WTC11 (cell line): ENCODE measurements around the gene RPA3. TPM values are rescaled to one million over a fixed set of nuclear protein-coding genes. Genes with fewer than 3 reads are reported as not detected.

ENCODE experiments used
- ATAC-seq: fragments of 200-7000 bp; cut with Tn5 transposase; 2 replicates; pipeline ENCODE4 v1.10.0; 2021; ENCODE audit warnings: mild to moderate bottlenecking, moderate library complexity
- CTCF ChIA-PET: fragments of 300-600 bp; sonication (Branson Sonifier 250); formaldehyde crosslinking; loops from one replicate; lab custom pipeline; 2021; ENCODE audit warnings: antibody characterized with exemption; lab: Charles Lee
- POLR2A ChIA-PET: fragments of 350-600 bp; sonication (Branson Sonifier 250); formaldehyde crosslinking; loops from one replicate; lab custom pipeline; 2021; ENCODE audit warnings: antibody characterized with exemption; lab: Charles Lee
- DNase-seq: peaks from one replicate; pipeline ENCODE4 v3.0.0; 2021; ENCODE audit warnings: low spot score
- H3K27ac Mint-ChIP-seq: 2 replicates; pipeline ENCODE4 v1.8.0; 2021; ENCODE audit warnings: mixed read lengths
- H3K27me3 Mint-ChIP-seq: 2 replicates; pipeline ENCODE4 v1.8.0; 2021; ENCODE audit warnings: low read depth, mild to moderate bottlenecking, moderate library complexity, mixed read lengths
- H3K36me3 Mint-ChIP-seq: 2 replicates; pipeline ENCODE4 v1.8.0; 2021; ENCODE audit warnings: mixed read lengths
- H3K4me1 Mint-ChIP-seq: 2 replicates; pipeline ENCODE4 v1.8.0; 2022; ENCODE audit warnings: mixed read lengths
- H3K4me3 Mint-ChIP-seq: 2 replicates; pipeline ENCODE4 v1.8.0; 2021; ENCODE audit warnings: mild to moderate bottlenecking, moderate library complexity, mixed read lengths
- H3K9me3 Mint-ChIP-seq: 2 replicates; pipeline ENCODE4 v1.8.0; 2021; ENCODE audit warnings: mixed read lengths
- EMX1 ChIP-seq: fragments of 250-450 bp; sonication (Bioruptor Pico); IDR thresholded peaks from 2 replicates; pipeline ENCODE4 v1.8.0; 2021; ENCODE audit warnings: mild to moderate bottlenecking
- JAZF1 ChIP-seq: fragments of 250-450 bp; sonication (Bioruptor Pico); IDR thresholded peaks from 2 replicates; pipeline ENCODE4 v1.9.0; 2021; ENCODE audit warnings: moderate library complexity, mild to moderate bottlenecking, inconsistent platforms
- JUN ChIP-seq: sonication (generic); formaldehyde crosslinking; IDR thresholded peaks from 2 replicates; pipeline ENCODE4 v1.8.0; 2023; ENCODE audit warnings: mild to moderate bottlenecking, missing genetic modification reagents
- SP1 ChIP-seq: sonication (generic); formaldehyde crosslinking; conservative IDR thresholded peaks from 2 replicates; pipeline ENCODE4 v1.8.1; 2022; ENCODE audit warnings: missing genetic modification reagents
- TEAD1 ChIP-seq: sonication (generic); formaldehyde crosslinking; IDR thresholded peaks from 2 replicates; pipeline ENCODE4 v1.8.0; 2022; ENCODE audit warnings: mild to moderate bottlenecking, missing genetic modification reagents
- USF2 ChIP-seq: sonication (generic); formaldehyde crosslinking; IDR thresholded peaks from 2 replicates; pipeline ENCODE4 v1.8.1; 2023; ENCODE audit warnings: mild to moderate bottlenecking, missing genetic modification reagents, moderate library complexity
- total RNA-seq: library from RNA; stranded (reverse); gene quantifications from 3 replicates; pipeline ENCODE4 v1.2.3, GENCODE V29; 2021
- TF ChIP-seq, protein P1 (sequence below): fragments of 250-450 bp; sonication (Bioruptor Pico); IDR thresholded peaks from 2 replicates; pipeline ENCODE4 v2.1.2; 2022; ENCODE audit warnings: mild to moderate bottlenecking, moderate library complexity

RPA3 gene
- total RNA-seq, 1 experiment from 2014 or later: 97.8 TPM

DNA sequence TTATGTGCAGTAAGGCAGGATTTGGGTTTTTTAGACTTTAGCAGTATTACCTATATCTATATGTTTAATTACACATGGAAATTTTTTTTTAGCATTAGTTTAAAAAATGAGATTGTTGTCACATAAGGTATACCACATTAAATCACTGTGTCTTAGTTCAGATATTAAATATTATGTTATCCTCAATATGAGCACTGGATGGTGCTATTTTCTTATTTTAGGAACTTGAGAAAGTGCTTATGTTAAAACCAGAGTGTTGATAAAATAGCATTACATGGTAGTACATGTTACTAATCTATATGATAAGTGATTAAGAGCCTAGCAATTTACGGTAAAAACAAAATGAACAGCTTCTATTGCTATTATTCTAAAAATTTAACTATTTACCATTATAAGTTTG lies 123.0 kb downstream of the RPA3 start:
- no peak overlapping the region for H3K4me3 Mint-ChIP-seq
- ATAC-seq: no peak
- TF ChIP-seq JUN (CRISPR knock-in tag) (no peak), JAZF1 (CRISPR knock-in tag) (no peak), TEAD1 (CRISPR knock-in tag) (no peak), USF2 (no peak), EMX1 (CRISPR knock-in tag) (no peak), SP1 (CRISPR knock-in tag) (no peak)
- TF ChIP-seq, protein P1, sequence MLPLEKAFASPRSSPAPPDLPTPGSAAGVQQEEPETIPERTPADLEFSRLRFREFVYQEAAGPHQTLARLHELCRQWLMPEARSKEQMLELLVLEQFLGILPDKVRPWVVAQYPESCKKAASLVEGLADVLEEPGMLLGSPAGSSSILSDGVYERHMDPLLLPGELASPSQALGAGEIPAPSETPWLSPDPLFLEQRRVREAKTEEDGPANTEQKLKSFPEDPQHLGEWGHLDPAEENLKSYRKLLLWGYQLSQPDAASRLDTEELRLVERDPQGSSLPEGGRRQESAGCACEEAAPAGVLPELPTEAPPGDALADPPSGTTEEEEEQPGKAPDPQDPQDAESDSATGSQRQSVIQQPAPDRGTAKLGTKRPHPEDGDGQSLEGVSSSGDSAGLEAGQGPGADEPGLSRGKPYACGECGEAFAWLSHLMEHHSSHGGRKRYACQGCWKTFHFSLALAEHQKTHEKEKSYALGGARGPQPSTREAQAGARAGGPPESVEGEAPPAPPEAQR (CRISPR knock-in tag): no peak
- H3K36me3 Mint-ChIP-seq: peaks cover 70% of the 10 kb centered on the region
- no peak overlapping the region for H3K27ac Mint-ChIP-seq
- no peak for DNase-seq
- 0 out of 2 replicates have a peak, but pooled peaks cover 2% of the 10 kb centered on the region for H3K4me1 Mint-ChIP-seq
- peaks cover 28% of the 10 kb centered on the region for H3K9me3 Mint-ChIP-seq
- H3K27me3 Mint-ChIP-seq: no peaks in the 10 kb centered on the region
- ChIA-PET CTCF (no interaction called here), POLR2A (no interaction called here)

Other genes with a start within 250 kb of the RPA3 start
- 0.81 to 1.5 TPM (median 1.0 TPM) in 3 replicates for gene COL28A1, start 182.7 kb downstream of the RPA3 start, total RNA-seq
- 38.8 to 43.9 TPM (median 41.3 TPM) in 3 replicates for gene MIOS, start 151.7 kb downstream of the RPA3 start, total RNA-seq
- gene UMAD1, start 77.9 kb downstream of the RPA3 start, total RNA-seq: 9.3 to 13.0 TPM (median 11.0 TPM) in 3 replicates